Islet of Langerhans (tissue), 1 donor: Measurements from ENCODE around the gene AUH.

ENCODE experiments used
- FAIRE-seq: peaks from one replicate; lab custom pipeline; 2011; peaks lifted over from hg19 to GRCh38; lab: Jason Lieb, UNC

The AUH gene

GRCh38 chr9:91245431-91246313 is 116.0 kb downstream of the AUH start:
- no peak for FAIRE-seq

GRCh38 chr9:91243029-91243428 is 118.7 kb downstream of the AUH start:
- FAIRE-seq = no peak

GRCh38 chr9:91241909-91242308 is 119.8 kb downstream of the AUH start:
- no peak for FAIRE-seq

GRCh38 chr9:91240596-91241165 is 121.0 kb downstream of the AUH start:
- no peak for FAIRE-seq

GRCh38 chr9:91239367-91240111 is 122.2 kb downstream of the AUH start:
- no peak for FAIRE-seq

GRCh38 chr9:91234523-91234922 is 127.2 kb downstream of the AUH start:
- FAIRE-seq = no peak

GRCh38 chr9:91231619-91232018 is 130.1 kb downstream of the AUH start:
- FAIRE-seq = no peak

- no peak for FAIRE-seq
Measured at GRCh38 chr9:91223000-91223399, 138.7 kb downstream of the AUH start.

GRCh38 chr9:91222457-91222856 is 139.3 kb downstream of the AUH start:
- peak; percentile 43 for FAIRE-seq

- no peak for FAIRE-seq
Measured at GRCh38 chr9:91221332-91221731, 140.4 kb downstream of the AUH start.

- no peak for FAIRE-seq
Measured at GRCh38 chr9:91220491-91221135, 141.1 kb downstream of the AUH start.

- FAIRE-seq = no peak
Measured at GRCh38 chr9:91220021-91220420, 141.7 kb downstream of the AUH start.

- FAIRE-seq = no peak
Measured at GRCh38 chr9:91219557-91219956, 142.2 kb downstream of the AUH start.

- FAIRE-seq = no peak
Measured at GRCh38 chr9:91217388-91217787, 144.3 kb downstream of the AUH start.

GRCh38 chr9:91214867-91215266 is 146.9 kb downstream of the AUH start:
- FAIRE-seq = no peak

- no peak for FAIRE-seq
Measured at GRCh38 chr9:91214086-91214485, 147.6 kb downstream of the AUH start.

GRCh38 chr9:91212596-91213243 is 149.0 kb downstream of the AUH start:
- FAIRE-seq = no peak

GRCh38 chr9:91211919-91212318 is 149.8 kb downstream of the AUH start:
- peak; percentile 71 for FAIRE-seq

GRCh38 chr9:91211414-91211813 is 150.3 kb downstream of the AUH start:
- peak; percentile 93 for FAIRE-seq

- FAIRE-seq = peak; percentile 88
Measured at GRCh38 chr9:91210318-91210717, 151.4 kb downstream of the AUH start.

- FAIRE-seq = no peak
Measured at GRCh38 chr9:91208837-91209236, 152.9 kb downstream of the AUH start.

- no peak for FAIRE-seq
Measured at GRCh38 chr9:91208419-91208745, 153.3 kb downstream of the AUH start.
